Ovary (tissue), 9 donors: Measurements from ENCODE around the gene IGF2BP3. TPM values are rescaled to one million over a fixed set of nuclear protein-coding genes. Genes with fewer than 3 reads are reported as not detected.

Experiments used
- DNase-seq, 5 donors: peaks; one replicate each; pipeline ENCODE4 v3.0.0-alpha.2; 2019 to 2020
- H3K27ac ChIP-seq, 2 donors: fragments of 200-600 bp; one replicate each; pipeline versions ENCODE4 v1.5.1 to v1.8.0; 2019 to 2022
- H3K27me3 ChIP-seq: fragments of 200-600 bp; one replicate; pipeline ENCODE4 v1.8.0; 2022
- H3K36me3 ChIP-seq: fragments of 200-600 bp; sonication (generic); one replicate; pipeline ENCODE4 v1.5.1; 2019
- H3K4me1 ChIP-seq: one replicate; pipeline ENCODE4 v1.8.1; 2013; ENCODE audit warnings: mild to moderate bottlenecking, moderate library complexity; ENCODE audit not compliant: insufficient read depth
- H3K4me3 ChIP-seq: fragments of 200-600 bp; sonication (generic); one replicate; pipeline ENCODE4 v1.5.1; 2017
- H3K9me3 ChIP-seq, 2 donors: fragments of 200-600 bp in 1 of 2; sonication (generic) in 1 of 2; one replicate each; pipeline versions ENCODE4 v1.5.1 to v1.8.1; 2013 to 2019; ENCODE audit warnings: mild to moderate bottlenecking in 1 of 2, moderate library complexity in 1 of 2
- CTCF ChIP-seq, 3 donors: fragments of 450-650 bp in 2 of 3; fragments of 200-600 bp in 1 of 3; IDR thresholded peaks; one replicate each; pipeline versions ENCODE4 v1.5.1 to v1.8.0; 2016 to 2022; ENCODE audit warnings: antibody characterized with exemption in 3 of 3, mild to moderate bottlenecking in 1 of 3
- EP300 ChIP-seq: sonication (generic); formaldehyde crosslinking; IDR thresholded peaks from one replicate; pipeline ENCODE4 v1.6.1; 2017; ENCODE audit warnings: antibody characterized with exemption
- POLR2A ChIP-seq: fragments of 450-650 bp; IDR thresholded peaks from one replicate; pipeline ENCODE4 v1.6.1; 2017; ENCODE audit warnings: antibody characterized with exemption, mild to moderate bottlenecking, moderate library complexity
- WGBS, 3 donors: extraction: QIAGEN DNeasy Blood & Tissue Kit in 1 of 3; methylation state at CpG; one replicate each; pipeline versions ENCODE4 v1.1.5 to v1.1.7; 2013 to 2017; 5-methylcytosine and 5-hydroxymethylcytosine counted together
- intact Hi-C, 4 donors: fragments of 100-400 bp; cut with DNase I; formaldehyde crosslinking; loops; one replicate each; pipeline versions ENCODE4 v1.11.0 to v1.15.1; 2022 to 2023
- polyA plus RNA-seq, 2 donors: library from polyadenylated mRNA; stranded (reverse); fragments of 200-250 nt in 1 of 2; fragments of 350-450 nt in 1 of 2; fragmentation: Illumina TruSeq in 1 of 2; extraction: RNeasy Lipid Tissue Mini Kit (QIAGEN cat#74804) in 1 of 2; gene quantifications; one replicate each; pipeline ENCODE4 v1.2.3, GENCODE V29; 2013 to 2014
- total RNA-seq, 7 donors: library from RNA; depleted of rRNA in 2 of 7; stranded (reverse); fragments of >200 nt in 2 of 7; fragmentation: NEBNext Ultra II Directional in 3 of 7; extraction: Animal tissue kit (Norgen Biotek cat#: 25700) in 3 of 7; gene quantifications; one replicate each; pipeline versions ENCODE4 v1.1.0 to v1.2.4, GENCODE V29; 2016 to 2023
- donor health status: DM: no; HTN: no; CAD: no; lungs with moderate emphysema.
- donor health status: DM: no; HTN: no; CAD: no.
- donor health status: Bipolar disorder and iron deficiency.
- donor health status: DM: yes; HTN: yes; CAD: no.
- donor health status: DM: no; HTN: no; CAD: no.
- donor health status: DM: yes; HTN: yes; CAD: no.

Gene IGF2BP3
- total and polyA plus RNA-seq, 9 donors, result 0.20 to 1.3 (median 0.40) TPM; not detected in 2

- no peak for DNase-seq
- Histone ChIP-seq H3K4me1 (peaks cover 9% of the 10 kb centered on the region), H3K27me3 (no peaks in the 10 kb centered on the region), H3K4me3 (no peak overlapping the region), H3K36me3 (no peaks in the 10 kb centered on the region), H3K27ac (no peak overlapping the region), H3K9me3 (no peaks in the 10 kb centered on the region)
- intact Hi-C loops, result no loop called here
- no peak for TF ChIP-seq EP300
- no peak for TF ChIP-seq POLR2A
- WGBS, 3 donors, result 95 to 97% (median 97%) methylated on average over 5 of the region's 5 CpGs
These were observed 182.7 kb downstream of the IGF2BP3 start for GRCh38 chr7:23287612-23288011.

- no peaks in the 10 kb centered on the region for H3K9me3 ChIP-seq
- no peaks in the 10 kb centered on the region for H3K27me3 ChIP-seq
- TF ChIP-seq EP300, result no peak
- no peak for TF ChIP-seq CTCF (IDR thresholded peaks at IDR 0.05)
- no peak for TF ChIP-seq POLR2A
- H3K4me3 ChIP-seq, result no peak overlapping the region
- intact Hi-C loops, result no loop called here
- peaks cover 3% of the 10 kb centered on the region for H3K4me1 ChIP-seq
- DNase-seq, result no peak
- no peaks in the 10 kb centered on the region for H3K36me3 ChIP-seq
- no peak overlapping the region for H3K27ac ChIP-seq
- 62 to 73% (median 66%) methylated on average over 18 of the region's 18 CpGs for WGBS, 3 donors
These were observed 184.3 kb downstream of the IGF2BP3 start for GRCh38 chr7:23285657-23286646.

GRCh38 chr7:23284871-23285270 is 185.4 kb downstream of the IGF2BP3 start:
- Histone ChIP-seq H3K36me3 (no peaks in the 10 kb centered on the region), H3K27me3 (no peaks in the 10 kb centered on the region), H3K9me3 (no peaks in the 10 kb centered on the region), H3K4me3 (no peak overlapping the region), H3K27ac (no peak overlapping the region), H3K4me1 (no peaks in the 10 kb centered on the region)
- WGBS, 3 donors, result 92 to 100% (median 97%) methylated on average over 2 of the region's 2 CpGs
- intact Hi-C loops, result no loop called here
- no peak for DNase-seq
- TF ChIP-seq POLR2A (no peak), EP300 (no peak), CTCF (IDR thresholded peaks at IDR 0.05) (no peak)

- no peaks in the 10 kb centered on the region for H3K36me3 ChIP-seq
- 94 to 98% (median 97%) methylated on average over 4 of the region's 4 CpGs for WGBS, 3 donors
- H3K27me3 ChIP-seq, result no peaks in the 10 kb centered on the region
- H3K27ac ChIP-seq, result no peak overlapping the region
- no peaks in the 10 kb centered on the region for H3K9me3 ChIP-seq
- no peak for DNase-seq
- H3K4me3 ChIP-seq, result no peak overlapping the region
- H3K4me1 ChIP-seq, result no peaks in the 10 kb centered on the region
- TF ChIP-seq CTCF (IDR thresholded peaks at IDR 0.05) (no peak), EP300 (no peak), POLR2A (no peak)
- intact Hi-C loops, result no loop called here
These were observed 187.2 kb downstream of the IGF2BP3 start for GRCh38 chr7:23283086-23283485.
